Measurements from ENCODE around the gene USH1C.
A peak's percentile ranks its signal among the peaks of the same experiment; 100 is the strongest.

USH1C gene

GRCh38 chr11:17544181-17544622 is at the start of gene USH1C:
Gene USH1C, minus strand, starts transcription at chr11:17544416. Its CDS starts 109 bp downstream, at chr11:17544307.
- peak; percentile 8 for DNase-seq (ENCODE audit: low read depth in 2 of 2)

- DNase-seq (ENCODE audit: low read depth in 2 of 2): no peak
These were observed 49.4 kb upstream of the USH1C start for GRCh38 chr11:17593466-17594245.

GRCh38 chr11:17591293-17591692 is 47.1 kb upstream of the USH1C start:
- no peak for DNase-seq (ENCODE audit: low read depth in 2 of 2)

- no peak for DNase-seq (ENCODE audit: low read depth in 2 of 2)
These were observed 46.2 kb upstream of the USH1C start for GRCh38 chr11:17590463-17590862.

GRCh38 chr11:17588721-17589120 is 44.5 kb upstream of the USH1C start:
- no peak for DNase-seq (ENCODE audit: low read depth in 2 of 2)

- DNase-seq (ENCODE audit: low read depth in 2 of 2): no peak
These were observed 44.0 kb upstream of the USH1C start for GRCh38 chr11:17588166-17588565.

- DNase-seq (ENCODE audit: low read depth in 2 of 2): no peak
These were observed 41.9 kb upstream of the USH1C start for GRCh38 chr11:17585911-17586695.

GRCh38 chr11:17581732-17582053 is 37.5 kb upstream of the USH1C start:
- DNase-seq (ENCODE audit: low read depth in 2 of 2): no peak

- no peak for DNase-seq (ENCODE audit: low read depth in 2 of 2)
These were observed 37.0 kb upstream of the USH1C start for GRCh38 chr11:17581036-17581731.

- DNase-seq (ENCODE audit: low read depth in 2 of 2): no peak
These were observed 36.1 kb upstream of the USH1C start for GRCh38 chr11:17580271-17580670.

GRCh38 chr11:17579451-17579850 is 35.2 kb upstream of the USH1C start:
- no peak for DNase-seq (ENCODE audit: low read depth in 2 of 2)

GRCh38 chr11:17578958-17579357 is 34.7 kb upstream of the USH1C start:
- no peak for DNase-seq (ENCODE audit: low read depth in 2 of 2)

GRCh38 chr11:17578296-17578695 is 34.1 kb upstream of the USH1C start:
- DNase-seq (ENCODE audit: low read depth in 2 of 2): no peak

GRCh38 chr11:17575431-17576425 is 31.5 kb upstream of the USH1C start:
- DNase-seq (ENCODE audit: low read depth in 2 of 2): no peak

- DNase-seq (ENCODE audit: low read depth in 2 of 2): no peak
These were observed 30.2 kb upstream of the USH1C start for GRCh38 chr11:17574141-17575091.

GRCh38 chr11:17573526-17573925 is 29.3 kb upstream of the USH1C start:
- DNase-seq (ENCODE audit: low read depth in 2 of 2): no peak

- DNase-seq (ENCODE audit: low read depth in 2 of 2): no peak
These were observed 28.7 kb upstream of the USH1C start for GRCh38 chr11:17572791-17573460.

GRCh38 chr11:17572359-17572690 is 28.1 kb upstream of the USH1C start:
- DNase-seq (ENCODE audit: low read depth in 2 of 2): no peak

- no peak for DNase-seq (ENCODE audit: low read depth in 2 of 2)
These were observed 27.5 kb upstream of the USH1C start for GRCh38 chr11:17571431-17572358.

Measured in activated CD4-positive, alpha-beta T cell treated with anti-CD3 and anti-CD28 coated beads for 24 hours (primary cell).